ENCODE results near the gene AGTRAP. TPM values are rescaled to one million over a fixed set of nuclear protein-coding genes. Genes with fewer than 3 reads are reported as not detected.

AGTRAP gene
- total RNA-seq, 2 donors from 2014 or later = 12.6 to 13.4 TPM

DNA sequence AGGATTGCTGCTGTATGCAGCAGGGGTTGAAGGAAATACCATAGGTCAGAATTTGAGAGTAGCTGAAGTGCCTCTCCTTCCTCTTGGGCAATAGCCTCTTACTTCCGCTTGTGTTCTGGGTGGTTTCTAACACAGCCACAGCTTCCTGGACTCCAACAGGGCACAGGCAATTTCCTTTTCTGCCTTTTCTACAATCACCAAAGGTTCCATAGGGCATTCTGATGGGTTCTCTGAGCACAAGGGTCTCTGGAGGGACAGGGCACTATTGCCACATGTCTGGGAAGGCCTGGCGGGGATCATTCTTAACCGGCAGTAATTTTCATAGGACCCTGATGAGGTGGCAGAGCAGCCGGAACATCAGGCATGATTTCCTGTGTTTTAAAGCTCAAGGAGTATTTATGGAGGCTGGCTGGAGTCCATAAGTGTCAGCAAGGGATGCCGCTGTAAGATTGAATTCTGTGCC is 5.5 kb upstream of the AGTRAP start:
- DNase-seq (peak; percentile 32 to 36), ATAC-seq (replicated peaks in 1 of 2) (peak; percentile 73 to 83)
- Mint-ChIP-seq H3K4me1 (ENCODE audit: low read depth) (peaks cover 38% of the 10 kb centered on the region), H3K27ac (no peak overlapping the region), H3K4me3 (peak overlapping the region; percentile 32 to 67), H3K27me3 (ENCODE audit: low read depth) (no peaks in the 10 kb centered on the region), H3K36me3 (ENCODE audit: insufficient read depth in 2 of 2) (no peaks in the 10 kb centered on the region), H3K9me3 (no peaks in the 10 kb centered on the region)

DNA sequence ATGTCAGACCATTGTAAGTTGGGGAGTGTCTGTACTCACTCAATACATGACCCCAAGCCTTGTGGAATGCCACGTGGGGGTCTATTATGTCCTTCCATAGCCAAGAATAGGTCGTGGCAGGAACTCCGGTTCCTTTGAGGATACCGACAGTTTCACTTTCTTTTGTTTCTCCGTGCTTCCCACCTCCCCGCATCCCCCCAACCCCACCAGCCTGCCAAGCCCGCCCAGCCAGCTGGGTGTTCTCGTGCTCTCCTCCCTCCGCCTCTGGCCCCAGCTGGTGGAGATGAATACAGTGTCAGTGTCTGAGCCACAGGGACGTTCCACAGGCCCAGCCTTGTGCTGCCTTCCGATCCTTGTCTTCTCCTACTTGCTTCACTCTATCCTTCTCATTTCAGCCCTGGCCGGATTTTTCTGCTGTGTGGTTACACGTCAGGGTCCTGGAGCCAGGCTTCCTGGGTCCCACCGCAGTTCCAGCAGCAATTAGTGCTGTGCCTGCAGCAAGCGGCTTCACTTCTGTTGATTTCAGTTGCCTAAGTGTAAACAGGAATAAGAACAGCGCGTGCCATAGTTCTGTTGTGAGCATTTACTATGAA is 4.1 kb upstream of the AGTRAP start:
- no peaks in the 10 kb centered on the region for H3K9me3 Mint-ChIP-seq
- peaks cover 0 to 1% of the 10 kb centered on the region in 2 donors for H3K36me3 Mint-ChIP-seq (ENCODE audit: insufficient read depth in 2 of 2)
- H3K4me3 Mint-ChIP-seq = peak overlapping the region; percentile 57 to 82
- peak in 1 of 2 donors; percentile 14 for DNase-seq
- ATAC-seq (replicated peaks in 1 of 2) = no peak
- H3K27me3 Mint-ChIP-seq (ENCODE audit: low read depth) = no peaks in the 10 kb centered on the region
- H3K4me1 Mint-ChIP-seq (ENCODE audit: low read depth) = peaks cover 41% of the 10 kb centered on the region
- H3K27ac Mint-ChIP-seq = no peak overlapping the region

DNA sequence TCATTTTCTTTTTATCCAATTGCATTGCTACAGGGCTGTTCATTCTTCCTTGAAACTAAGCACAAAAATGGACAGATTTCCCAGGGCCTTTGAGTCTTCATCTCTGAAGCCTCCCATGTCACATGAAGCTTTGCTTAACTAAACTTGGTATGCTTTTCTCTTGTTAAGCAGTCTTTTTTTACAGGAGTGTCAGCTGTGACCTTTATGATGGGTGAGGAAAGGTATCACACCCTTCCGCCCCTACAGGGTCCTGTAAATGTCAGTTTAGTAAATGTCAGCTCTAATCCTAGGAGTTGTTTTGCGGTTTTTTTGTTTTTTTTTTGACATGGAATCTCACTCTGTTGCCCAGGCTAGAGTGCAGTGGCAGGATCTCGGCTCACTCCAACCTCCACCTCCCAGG is 2.6 kb upstream of the AGTRAP start:
- Mint-ChIP-seq H3K4me1 (ENCODE audit: low read depth) (peaks cover 52% of the 10 kb centered on the region), H3K36me3 (ENCODE audit: insufficient read depth in 2 of 2) (peaks cover 0 to 1% of the 10 kb centered on the region in 2 donors), H3K27ac (no peak overlapping the region), H3K27me3 (ENCODE audit: low read depth) (no peaks in the 10 kb centered on the region), H3K9me3 (no peaks in the 10 kb centered on the region), H3K4me3 (peak overlapping the region in 1 of 2 donors; percentile 8)
- DNase-seq = no peak
- no peak for ATAC-seq (replicated peaks in 1 of 2)

DNA sequence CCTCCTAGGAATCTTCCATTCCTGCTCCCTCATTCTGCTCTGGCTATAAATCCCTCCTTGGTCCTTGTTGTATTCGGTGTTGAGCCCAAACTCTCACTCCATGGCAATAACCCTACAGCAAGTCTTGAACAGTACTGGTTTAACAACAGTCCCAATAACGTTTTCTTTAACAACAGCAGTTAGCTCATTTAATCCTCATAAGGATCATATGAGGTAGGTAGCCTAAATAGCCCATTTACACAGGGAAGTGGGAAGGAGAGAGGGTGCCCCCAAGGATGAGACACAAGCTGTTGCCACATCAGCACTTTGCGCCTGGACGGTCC is 444 bp upstream of the AGTRAP start:
- no peak overlapping the region for H3K27ac Mint-ChIP-seq
- DNase-seq = no peak
- ATAC-seq (replicated peaks in 1 of 2) = no peak
- H3K9me3 Mint-ChIP-seq = no peaks in the 10 kb centered on the region
- H3K4me3 Mint-ChIP-seq = peak overlapping the region in 1 of 2 donors; percentile 99
- no peaks in the 10 kb centered on the region for H3K27me3 Mint-ChIP-seq (ENCODE audit: low read depth)
- H3K4me1 Mint-ChIP-seq (ENCODE audit: low read depth) = peaks cover 50% of the 10 kb centered on the region
- peaks cover 0 to 1% of the 10 kb centered on the region in 2 donors for H3K36me3 Mint-ChIP-seq (ENCODE audit: insufficient read depth in 2 of 2)

DNA sequence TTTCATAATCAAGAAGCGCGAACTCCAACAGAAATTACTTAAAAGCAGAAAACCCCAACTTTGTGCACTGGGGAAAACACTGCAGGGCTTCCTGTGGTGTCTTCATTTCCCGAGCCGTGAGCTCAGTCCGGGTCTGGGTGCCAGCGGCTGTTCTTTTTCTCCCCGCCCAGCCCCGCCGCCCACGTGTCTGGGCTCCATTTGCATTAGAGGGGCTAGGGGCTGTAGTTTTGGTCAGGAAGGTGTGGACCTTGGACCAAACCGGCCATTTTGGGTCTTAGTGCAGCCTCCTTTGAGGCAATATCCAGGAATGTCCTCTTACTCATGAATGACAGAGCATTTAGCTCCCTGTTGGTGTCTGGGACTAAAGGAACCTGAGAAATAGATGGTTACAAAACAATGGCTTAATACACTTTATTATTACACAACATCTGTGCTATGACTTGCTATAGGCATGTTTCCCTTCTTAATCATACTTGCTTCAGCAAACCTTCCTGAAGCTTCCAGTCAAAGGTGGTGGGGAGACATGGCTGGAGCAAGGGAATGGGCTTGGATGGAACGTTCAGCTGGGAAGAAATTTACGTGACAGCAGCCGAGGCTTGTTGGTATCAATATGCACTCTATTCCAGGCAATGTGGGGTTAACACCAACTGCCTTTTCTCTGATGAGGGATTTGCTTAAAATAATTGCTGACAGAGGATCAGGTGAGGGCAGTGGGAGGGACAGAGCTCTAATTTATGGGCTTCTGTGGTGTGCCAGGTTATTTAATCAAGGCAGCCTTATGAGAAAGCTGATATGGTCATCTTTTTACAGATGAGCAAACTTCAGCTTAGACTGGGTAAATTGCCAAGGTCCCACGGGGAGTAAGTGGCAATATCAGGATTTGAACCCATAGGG is 1.1 kb downstream of the AGTRAP start:
- Mint-ChIP-seq H3K9me3 (no peaks in the 10 kb centered on the region), H3K4me1 (ENCODE audit: low read depth) (peaks cover 50% of the 10 kb centered on the region), H3K36me3 (ENCODE audit: insufficient read depth in 2 of 2) (peaks cover 0 to 1% of the 10 kb centered on the region in 2 donors)

DNA sequence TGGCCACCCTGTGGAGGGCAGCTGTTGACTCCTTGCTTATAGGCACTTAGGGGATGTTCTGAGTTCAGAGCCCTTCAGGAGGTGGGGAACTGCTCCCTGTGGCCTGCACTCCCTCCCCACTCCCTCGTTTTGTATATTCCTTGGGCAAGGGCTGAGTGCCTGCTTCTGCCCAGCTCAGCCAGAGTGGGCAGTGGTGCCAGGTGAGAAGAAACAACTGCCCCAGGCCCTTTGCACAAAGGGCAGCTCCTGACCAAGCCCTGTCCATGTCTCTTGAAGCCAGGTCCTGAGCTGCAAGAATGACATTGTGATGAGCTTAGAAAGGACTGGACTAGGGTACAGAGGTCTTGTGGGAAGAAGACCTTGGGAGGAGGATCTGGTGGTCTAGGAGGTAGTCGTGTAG is 2.2 kb downstream of the AGTRAP start:
- no peak overlapping the region for H3K4me3 Mint-ChIP-seq
- no peak overlapping the region for H3K27ac Mint-ChIP-seq
- no peak for DNase-seq
- H3K36me3 Mint-ChIP-seq (ENCODE audit: insufficient read depth in 2 of 2) = peaks cover 0 to 1% of the 10 kb centered on the region in 2 donors
- H3K4me1 Mint-ChIP-seq (ENCODE audit: low read depth) = peaks cover 49% of the 10 kb centered on the region
- H3K9me3 Mint-ChIP-seq = no peaks in the 10 kb centered on the region
- no peaks in the 10 kb centered on the region for H3K27me3 Mint-ChIP-seq (ENCODE audit: low read depth)
- ATAC-seq (replicated peaks in 1 of 2) = no peak

More for the DNA sequence above, 1.1 kb downstream of the AGTRAP start:
- Mint-ChIP-seq H3K27me3 (ENCODE audit: low read depth) (no peaks in the 10 kb centered on the region), H3K27ac (no peak overlapping the region), H3K4me3 (peak overlapping the region; percentile 94 to 99)
- ATAC-seq (replicated peaks in 1 of 2) (peak; percentile 49 to 56), DNase-seq (peak; percentile 54 to 55)

DNA sequence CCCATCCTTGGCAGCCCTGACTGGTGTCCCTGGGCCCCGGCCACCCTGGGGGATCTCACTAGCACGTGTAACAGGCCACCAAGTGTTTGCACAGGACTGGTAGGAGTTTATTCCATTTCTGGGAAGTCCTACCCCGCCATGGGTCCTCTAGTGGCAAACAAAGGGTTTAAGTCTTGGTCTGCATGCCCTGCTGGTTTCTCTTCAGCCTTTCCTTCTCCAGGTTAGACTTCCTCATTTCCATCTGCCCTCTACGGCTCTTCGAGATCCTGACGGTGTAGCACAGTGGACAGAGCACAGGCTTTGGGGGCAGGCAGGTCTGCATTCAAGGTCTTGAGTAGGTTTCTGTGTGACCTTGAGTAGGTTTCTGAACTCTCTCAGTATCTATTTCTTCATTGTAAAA is 2.8 kb downstream of the AGTRAP start:
- Mint-ChIP-seq H3K9me3 (no peaks in the 10 kb centered on the region), H3K4me1 (ENCODE audit: low read depth) (peaks cover 49% of the 10 kb centered on the region), H3K27me3 (ENCODE audit: low read depth) (no peaks in the 10 kb centered on the region), H3K36me3 (ENCODE audit: insufficient read depth in 2 of 2) (peaks cover 0 to 1% of the 10 kb centered on the region in 2 donors), H3K27ac (no peak overlapping the region), H3K4me3 (no peak overlapping the region)
- no peak for ATAC-seq (replicated peaks in 1 of 2)
- DNase-seq = no peak

DNA sequence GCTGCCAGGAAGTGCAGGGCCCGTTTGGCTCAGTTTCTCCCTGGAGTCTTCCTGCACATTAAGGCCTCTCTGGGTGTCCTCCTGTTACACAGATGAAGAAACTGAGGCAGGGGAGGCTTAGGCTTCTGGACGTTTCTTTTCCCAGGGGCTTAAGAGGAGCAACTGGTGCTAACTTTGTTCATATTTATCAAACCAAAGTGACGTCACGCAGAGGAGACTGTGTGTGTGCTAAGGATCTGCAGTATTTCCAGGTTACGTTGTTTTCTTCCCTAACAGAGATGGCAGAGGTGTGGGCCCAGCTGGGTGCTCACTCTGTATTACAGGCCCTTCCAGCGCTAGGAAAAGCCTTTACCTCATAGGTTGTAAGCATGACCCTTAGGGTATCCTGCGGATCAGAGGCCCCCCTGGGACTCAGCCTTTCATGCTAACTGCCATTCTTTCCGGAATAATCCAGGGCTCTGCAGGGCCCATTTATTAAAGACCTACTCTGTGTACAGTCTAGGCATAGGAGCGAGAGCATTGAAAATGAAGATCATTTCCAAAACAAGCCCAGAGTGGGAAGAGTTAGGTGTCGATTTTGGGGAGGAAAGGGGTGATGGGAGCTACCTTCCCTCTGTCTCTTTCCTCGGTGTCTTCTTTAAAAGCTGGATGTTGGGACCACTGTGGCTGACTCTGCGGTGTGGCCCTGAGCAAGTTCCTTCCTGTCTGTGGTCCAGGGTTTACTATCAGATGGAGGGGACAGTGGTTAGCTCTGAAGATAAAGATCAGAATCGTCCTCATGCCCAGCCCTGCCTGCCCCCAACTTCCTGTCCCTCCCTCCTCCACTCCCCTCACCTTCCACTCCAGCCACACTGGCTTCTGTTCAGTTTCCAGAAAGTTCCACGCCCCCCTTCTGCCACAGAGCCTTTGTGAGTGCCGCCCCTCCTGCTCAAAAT is 4.6 kb downstream of the AGTRAP start:
- DNase-seq (peak; percentile 41 to 42), ATAC-seq (replicated peaks in 1 of 2) (peak; percentile 45 to 47)
- H3K27me3 Mint-ChIP-seq (ENCODE audit: low read depth) = no peaks in the 10 kb centered on the region
- H3K4me3 Mint-ChIP-seq = peak overlapping the region; percentile 61 to 64
- H3K4me1 Mint-ChIP-seq (ENCODE audit: low read depth) = peaks cover 50% of the 10 kb centered on the region
- no peak overlapping the region for H3K27ac Mint-ChIP-seq
- H3K36me3 Mint-ChIP-seq (ENCODE audit: insufficient read depth in 2 of 2) = peaks cover 0 to 1% of the 10 kb centered on the region in 2 donors
- no peaks in the 10 kb centered on the region for H3K9me3 Mint-ChIP-seq

DNA sequence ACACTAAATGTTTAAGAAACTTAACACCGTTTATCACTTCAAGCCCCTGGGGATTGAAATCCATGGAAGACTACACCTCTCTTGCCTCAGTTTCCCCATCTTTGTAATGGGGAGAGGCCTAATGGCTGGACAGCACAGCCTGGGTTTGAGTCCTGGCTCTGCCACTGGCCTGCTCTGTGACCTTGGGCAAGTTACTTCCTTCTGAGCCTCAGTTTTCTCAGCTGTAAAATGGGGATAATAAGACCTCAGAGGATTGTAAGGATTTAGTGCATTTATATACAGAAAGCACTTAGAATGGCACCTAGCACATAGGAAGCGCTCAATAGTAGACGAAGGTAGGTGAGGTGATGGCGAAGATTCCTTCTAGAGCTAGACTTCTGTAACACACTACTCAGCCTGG is 5.5 kb downstream of the AGTRAP start:
- ATAC-seq (replicated peaks in 1 of 2) (no peak), DNase-seq (no peak)
- H3K4me1 Mint-ChIP-seq (ENCODE audit: low read depth) = peaks cover 60% of the 10 kb centered on the region
- H3K4me3 Mint-ChIP-seq = peak overlapping the region in 1 of 2 donors; percentile 61
- H3K9me3 Mint-ChIP-seq = no peaks in the 10 kb centered on the region
- H3K27me3 Mint-ChIP-seq (ENCODE audit: low read depth) = no peaks in the 10 kb centered on the region
- H3K27ac Mint-ChIP-seq = no peak overlapping the region
- no peaks in the 10 kb centered on the region for H3K36me3 Mint-ChIP-seq (ENCODE audit: insufficient read depth in 2 of 2)

DNA sequence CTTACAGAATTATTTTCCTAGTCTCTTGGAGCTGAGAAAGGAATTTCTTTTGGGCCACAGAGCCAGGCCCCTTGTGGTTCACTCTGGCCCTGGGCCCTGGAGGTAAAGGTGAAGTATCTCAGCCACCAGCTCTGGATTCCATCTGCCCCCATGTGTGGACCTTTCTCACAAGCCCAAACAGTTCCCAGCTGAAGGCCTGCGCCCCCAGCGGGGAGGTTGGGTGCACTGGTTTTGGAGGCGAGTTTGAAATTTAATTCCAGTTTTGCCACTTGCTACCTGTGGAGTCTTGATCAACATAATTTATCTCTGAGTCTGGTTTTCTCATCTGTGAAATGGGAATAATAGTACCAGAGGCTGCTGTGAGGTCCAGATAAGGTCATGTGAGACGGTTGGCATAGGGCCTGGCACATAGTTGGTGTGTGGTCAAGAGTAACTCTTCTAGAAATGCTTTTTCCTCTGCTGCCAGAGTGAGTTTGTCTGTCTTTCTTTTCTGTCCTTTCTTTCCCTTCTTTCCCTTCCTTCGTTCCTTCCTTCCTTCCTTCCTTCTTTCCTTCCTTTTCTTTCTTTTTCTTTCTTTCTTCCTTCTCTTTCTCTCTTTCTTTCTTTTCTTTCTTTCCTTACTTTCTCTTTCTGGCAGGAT is 6.1 kb downstream of the AGTRAP start:
- no peaks in the 10 kb centered on the region for H3K36me3 Mint-ChIP-seq (ENCODE audit: insufficient read depth in 2 of 2)
- H3K4me3 Mint-ChIP-seq = no peak overlapping the region
- no peaks in the 10 kb centered on the region for H3K9me3 Mint-ChIP-seq
- H3K27ac Mint-ChIP-seq = no peak overlapping the region
- DNase-seq (no peak), ATAC-seq (replicated peaks in 1 of 2) (no peak)
- H3K27me3 Mint-ChIP-seq (ENCODE audit: low read depth) = no peaks in the 10 kb centered on the region
- H3K4me1 Mint-ChIP-seq (ENCODE audit: low read depth) = peaks cover 56% of the 10 kb centered on the region

DNA sequence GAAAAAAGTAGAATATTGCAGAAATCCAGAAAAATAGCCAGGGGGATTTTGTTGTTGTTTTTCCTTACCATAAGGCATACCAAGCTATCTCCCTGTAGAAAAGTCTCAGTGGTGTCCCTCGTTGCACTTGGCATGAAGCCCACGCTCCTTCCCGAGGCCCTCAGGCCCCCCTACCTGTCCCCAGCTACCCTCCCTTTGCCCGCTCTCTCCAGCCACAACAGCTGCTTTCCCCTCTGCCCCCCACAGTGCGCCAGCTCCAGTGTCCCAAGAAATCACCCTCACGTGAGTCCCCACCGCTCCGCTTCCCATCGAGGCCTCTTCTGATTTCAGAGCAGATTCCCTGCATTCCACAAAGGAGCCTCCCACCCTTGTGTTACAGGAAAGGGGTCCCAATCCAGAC is 8.4 kb downstream of the AGTRAP start:
- DNase-seq (no peak), ATAC-seq (replicated peaks in 1 of 2) (no peak)
- no peak overlapping the region for H3K27ac Mint-ChIP-seq
- no peak overlapping the region for H3K4me3 Mint-ChIP-seq
- H3K27me3 Mint-ChIP-seq (ENCODE audit: low read depth) = no peaks in the 10 kb centered on the region
- no peaks in the 10 kb centered on the region for H3K9me3 Mint-ChIP-seq
- no peaks in the 10 kb centered on the region for H3K36me3 Mint-ChIP-seq (ENCODE audit: insufficient read depth in 2 of 2)
- H3K4me1 Mint-ChIP-seq (ENCODE audit: low read depth) = peaks cover 53% of the 10 kb centered on the region

DNA sequence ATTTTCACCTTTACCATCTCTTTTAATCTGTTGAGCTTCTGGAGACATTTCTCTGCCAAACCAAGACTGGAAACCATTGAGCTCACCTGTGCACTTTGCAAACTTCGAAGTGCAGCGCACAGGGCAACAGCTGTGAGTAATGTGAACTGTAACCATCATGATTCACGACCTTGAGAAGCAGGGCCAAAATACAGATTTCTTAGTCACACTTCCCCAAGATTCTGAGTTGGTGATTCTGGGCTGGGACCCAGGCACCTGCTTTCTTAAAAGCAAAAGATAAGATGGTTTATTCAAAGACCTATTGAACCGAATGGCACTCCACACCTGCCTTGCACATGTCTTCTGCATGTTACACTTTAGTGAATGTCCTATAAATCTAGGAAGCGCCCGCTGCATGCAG is 10.2 kb downstream of the AGTRAP start:
- DNase-seq = no peak
- Mint-ChIP-seq H3K9me3 (no peaks in the 10 kb centered on the region), H3K27me3 (ENCODE audit: low read depth) (no peaks in the 10 kb centered on the region), H3K27ac (peak overlapping the region; percentile 26), H3K4me1 (ENCODE audit: low read depth) (peaks cover 38% of the 10 kb centered on the region), H3K4me3 (no peak overlapping the region), H3K36me3 (ENCODE audit: insufficient read depth in 2 of 2) (no peaks in the 10 kb centered on the region)
- no peak for ATAC-seq (replicated peaks in 1 of 2)
